HPDE6-E6E7 (cell line): Measurements from ENCODE around the gene PPFIA4.
A peak's percentile ranks its signal among the peaks of the same experiment; 100 is the strongest.

Experiments used
- DNase-seq: peaks from one replicate; pipeline ENCODE4 v3.0.0; 2011; ENCODE audit warnings: missing footprints; ENCODE audit errors: extremely low spot score

The PPFIA4 gene

DNA sequence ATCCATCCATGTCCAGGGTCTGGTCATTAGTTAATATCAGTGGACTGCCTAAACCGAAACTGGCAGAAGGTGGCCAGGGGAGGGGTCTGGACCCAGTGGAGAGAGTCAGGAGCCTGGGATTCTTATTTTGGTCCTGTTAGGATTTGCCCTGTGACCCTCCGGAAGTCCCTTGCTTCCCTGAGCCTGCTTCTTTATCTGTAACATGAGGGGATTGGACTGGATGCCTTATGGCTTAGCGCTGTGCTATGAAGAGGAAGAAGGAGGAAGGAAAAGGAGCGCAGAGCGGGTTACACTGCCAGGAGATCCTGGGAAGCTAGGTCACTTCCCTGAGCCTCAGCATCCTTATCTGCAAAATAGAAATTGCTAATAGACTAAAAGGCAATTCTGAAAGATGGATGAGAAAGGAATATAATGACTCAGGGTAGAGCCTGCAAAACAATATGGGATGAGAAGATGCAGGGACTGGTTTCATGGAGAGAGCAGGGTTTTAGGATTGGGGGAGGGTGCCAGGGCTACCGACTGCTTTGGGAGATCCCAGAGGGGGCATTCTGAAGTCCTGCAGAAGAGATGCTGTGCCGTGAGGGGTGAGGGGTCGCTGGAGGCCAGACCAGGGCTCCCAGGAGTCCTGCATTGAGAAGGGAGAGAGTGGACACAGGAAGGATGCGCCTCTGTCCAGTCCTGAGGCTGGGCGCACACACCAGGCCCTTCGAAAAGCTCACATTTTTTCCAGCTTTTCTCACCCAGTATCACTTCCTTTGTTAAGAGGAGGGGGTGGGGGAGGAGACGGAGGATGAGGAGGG is 100.8 kb downstream of the PPFIA4 start:
- DNase-seq, result no peak

DNA sequence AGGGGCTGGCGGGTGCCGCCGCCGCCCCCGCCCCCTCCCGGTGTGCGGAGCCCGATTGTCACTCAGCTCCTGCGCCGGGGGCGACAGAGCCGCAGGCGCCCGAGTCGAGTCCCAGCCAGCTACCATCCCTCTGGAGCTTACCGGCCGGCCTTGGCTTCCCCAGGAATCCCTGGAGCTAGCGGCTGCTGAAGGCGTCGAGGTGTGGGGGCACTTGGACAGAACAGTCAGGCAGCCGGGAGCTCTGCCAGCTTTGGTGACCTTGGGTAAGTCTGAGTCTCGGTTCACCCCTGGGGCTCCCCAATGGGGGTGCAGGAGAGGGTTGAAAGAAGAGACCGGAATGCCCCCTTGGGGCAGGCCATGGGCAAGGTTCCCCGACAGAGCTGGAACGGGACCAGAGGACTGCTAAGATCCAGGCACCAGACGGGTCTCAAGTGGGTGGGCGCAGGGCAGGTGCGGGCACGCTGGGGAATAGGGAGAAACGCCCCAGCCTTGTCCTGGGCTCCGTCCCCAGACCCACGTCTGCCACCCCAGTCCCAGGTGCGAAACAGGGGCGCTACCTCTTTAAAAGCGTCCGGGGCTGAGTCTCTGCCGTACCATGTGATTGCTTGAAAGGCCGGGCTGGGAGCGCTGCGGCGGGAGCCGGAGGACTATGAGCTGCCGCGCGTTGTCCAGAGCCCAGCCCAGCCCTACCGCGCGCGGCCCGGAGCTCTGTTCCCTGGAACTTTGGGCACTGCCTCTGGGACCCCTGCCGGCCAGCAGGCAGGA is 101.6 kb downstream of the PPFIA4 start, which contains the start of gene ADORA1:
ADORA1 (plus strand) TSS at position 61 of the 765 bp plus-strand sequence. CDS start 1,116 bp downstream, outside the sequence.
- peak; percentile 46 for DNase-seq

DNA sequence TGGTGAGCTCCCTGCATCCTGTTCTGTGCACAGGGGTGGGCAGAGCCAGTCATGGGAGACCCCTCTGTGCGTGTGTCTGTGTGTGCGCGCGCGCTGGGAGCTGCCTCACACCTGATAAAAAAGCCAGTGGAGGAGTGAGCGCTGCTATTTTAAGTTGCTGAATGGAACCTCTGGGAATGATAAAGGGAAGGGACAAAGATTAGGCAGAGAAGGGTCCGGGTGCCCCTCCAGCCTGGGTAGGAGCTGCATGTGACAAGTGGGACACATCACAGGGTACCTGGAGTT is 102.1 kb downstream of the PPFIA4 start:
- DNase-seq, result no peak
